ENCODE results near the gene ZFAND3. TPM values are rescaled to one million over a fixed set of nuclear protein-coding genes. Genes with fewer than 3 reads are reported as not detected.

Gene ZFAND3
- total RNA-seq, 1 experiment from 2014 or later = 107 TPM

- H3K4me1 ChIP-seq = no peaks in the 10 kb centered on the region
- Mint-ChIP-seq H3K36me3 (ENCODE audit: insufficient read depth, unreplicated experiment) (peaks cover 24% of the 10 kb centered on the region), H3K27ac (ENCODE audit: unreplicated experiment) (no peak overlapping the region), H3K4me3 (ENCODE audit: unreplicated experiment) (no peak overlapping the region), H3K27me3 (ENCODE audit: insufficient read depth, unreplicated experiment) (no peaks in the 10 kb centered on the region), H3K4me1 (ENCODE audit: low read depth, unreplicated experiment) (no peaks in the 10 kb centered on the region), H3K9me3 (ENCODE audit: unreplicated experiment) (no peaks in the 10 kb centered on the region)
- no peaks in the 10 kb centered on the region for H3K36me3 ChIP-seq (ENCODE audit: control insufficient read depth, insufficient read depth, low read length)
- intact Hi-C loops (cut with micrococcal nuclease; ENCODE audit: unreplicated experiment) = no loop called here
- no peaks in the 10 kb centered on the region for H3K27me3 ChIP-seq (replicated peaks; ENCODE audit: control insufficient read depth, insufficient read depth, low read length)
- DNase-seq = no peak
- no peak overlapping the region for H3K4me3 ChIP-seq (ENCODE audit: low read depth, low read length)
- no TSS peak for BruUV-seq (replicated peaks)
- TF ChIP-seq, protein P1, sequence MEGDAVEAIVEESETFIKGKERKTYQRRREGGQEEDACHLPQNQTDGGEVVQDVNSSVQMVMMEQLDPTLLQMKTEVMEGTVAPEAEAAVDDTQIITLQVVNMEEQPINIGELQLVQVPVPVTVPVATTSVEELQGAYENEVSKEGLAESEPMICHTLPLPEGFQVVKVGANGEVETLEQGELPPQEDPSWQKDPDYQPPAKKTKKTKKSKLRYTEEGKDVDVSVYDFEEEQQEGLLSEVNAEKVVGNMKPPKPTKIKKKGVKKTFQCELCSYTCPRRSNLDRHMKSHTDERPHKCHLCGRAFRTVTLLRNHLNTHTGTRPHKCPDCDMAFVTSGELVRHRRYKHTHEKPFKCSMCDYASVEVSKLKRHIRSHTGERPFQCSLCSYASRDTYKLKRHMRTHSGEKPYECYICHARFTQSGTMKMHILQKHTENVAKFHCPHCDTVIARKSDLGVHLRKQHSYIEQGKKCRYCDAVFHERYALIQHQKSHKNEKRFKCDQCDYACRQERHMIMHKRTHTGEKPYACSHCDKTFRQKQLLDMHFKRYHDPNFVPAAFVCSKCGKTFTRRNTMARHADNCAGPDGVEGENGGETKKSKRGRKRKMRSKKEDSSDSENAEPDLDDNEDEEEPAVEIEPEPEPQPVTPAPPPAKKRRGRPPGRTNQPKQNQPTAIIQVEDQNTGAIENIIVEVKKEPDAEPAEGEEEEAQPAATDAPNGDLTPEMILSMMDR (IDR thresholded peaks at IDR 0.05; ENCODE audit: insufficient read depth in 1 of 2, low read depth in 1 of 2, low read length in 1 of 2, severe bottlenecking in 1 of 2, unreplicated experiment in 1 of 2) = no peak
- no peaks in the 10 kb centered on the region for H3K9me3 ChIP-seq
- CTCF ChIA-PET = no interaction called here
- POLR2A ChIA-PET = no interaction called here
Measured at GRCh38 chr6:38151580-38152500, 332.3 kb downstream of the ZFAND3 start.

- Mint-ChIP-seq H3K4me3 (ENCODE audit: unreplicated experiment) (no peak overlapping the region), H3K27me3 (ENCODE audit: insufficient read depth, unreplicated experiment) (no peaks in the 10 kb centered on the region), H3K9me3 (ENCODE audit: unreplicated experiment) (no peaks in the 10 kb centered on the region), H3K27ac (ENCODE audit: unreplicated experiment) (no peak overlapping the region), H3K4me1 (ENCODE audit: low read depth, unreplicated experiment) (no peaks in the 10 kb centered on the region), H3K36me3 (ENCODE audit: insufficient read depth, unreplicated experiment) (peaks cover 29% of the 10 kb centered on the region)
- Histone ChIP-seq H3K27me3 (replicated peaks; ENCODE audit: control insufficient read depth, insufficient read depth, low read length) (no peaks in the 10 kb centered on the region), H3K36me3 (ENCODE audit: control insufficient read depth, insufficient read depth, low read length) (no peaks in the 10 kb centered on the region), H3K9me3 (no peaks in the 10 kb centered on the region), H3K4me3 (ENCODE audit: low read depth, low read length) (no peak overlapping the region), H3K4me1 (no peaks in the 10 kb centered on the region)
- intact Hi-C loops (cut with micrococcal nuclease; ENCODE audit: unreplicated experiment) = no loop called here
- ChIA-PET CTCF (no interaction called here), POLR2A (no interaction called here)
- TF ChIP-seq, protein P1 (IDR thresholded peaks at IDR 0.05; ENCODE audit: insufficient read depth in 1 of 2, low read depth in 1 of 2, low read length in 1 of 2, severe bottlenecking in 1 of 2, unreplicated experiment in 1 of 2) = no peak
- BruUV-seq (replicated peaks) = TSS peak; percentile 65
- no peak for DNase-seq
Measured at GRCh38 chr6:38152620-38153019, 333.1 kb downstream of the ZFAND3 start.

GRCh38 chr6:38153076-38153797, 333.7 kb downstream of the ZFAND3 start:
- no peaks in the 10 kb centered on the region for H3K4me1 ChIP-seq
- H3K27me3 ChIP-seq (replicated peaks; ENCODE audit: control insufficient read depth, insufficient read depth, low read length) = no peaks in the 10 kb centered on the region
- Mint-ChIP-seq H3K4me1 (ENCODE audit: low read depth, unreplicated experiment) (no peaks in the 10 kb centered on the region), H3K9me3 (ENCODE audit: unreplicated experiment) (no peaks in the 10 kb centered on the region), H3K27me3 (ENCODE audit: insufficient read depth, unreplicated experiment) (no peaks in the 10 kb centered on the region), H3K36me3 (ENCODE audit: insufficient read depth, unreplicated experiment) (peaks cover 35% of the 10 kb centered on the region), H3K4me3 (ENCODE audit: unreplicated experiment) (no peak overlapping the region), H3K27ac (ENCODE audit: unreplicated experiment) (no peak overlapping the region)
- intact Hi-C loops (cut with micrococcal nuclease; ENCODE audit: unreplicated experiment) = no loop called here
- H3K4me3 ChIP-seq (ENCODE audit: low read depth, low read length) = no peak overlapping the region
- BruUV-seq (replicated peaks) = no TSS peak
- no peaks in the 10 kb centered on the region for H3K36me3 ChIP-seq (ENCODE audit: control insufficient read depth, insufficient read depth, low read length)
- DNase-seq = no peak
- no peaks in the 10 kb centered on the region for H3K9me3 ChIP-seq
- TF ChIP-seq, protein P1 (IDR thresholded peaks at IDR 0.05; ENCODE audit: insufficient read depth in 1 of 2, low read depth in 1 of 2, low read length in 1 of 2, severe bottlenecking in 1 of 2, unreplicated experiment in 1 of 2) = no peak
- POLR2A ChIA-PET = no interaction called here
- CTCF ChIA-PET = no interaction called here

All from Caco-2 (cell line).